ENCODE results near the gene SSBP3. TPM values are rescaled to one million over a fixed set of nuclear protein-coding genes. Genes with fewer than 3 reads are reported as not detected.

The SSBP3 gene
- total RNA-seq, 1 donor: 14.5 TPM

GRCh38 chr1:54337034-54337433 is 69.2 kb downstream of the SSBP3 start:
- H3K79me2 ChIP-seq (ENCODE audit: insufficient read depth, low read length): peaks cover 27% of the 10 kb centered on the region
- H2AFZ ChIP-seq (ENCODE audit: low read length): no peak overlapping the region
- H3K4me1 ChIP-seq (ENCODE audit: insufficient read depth, low read length): peaks cover 24% of the 10 kb centered on the region
- no peaks in the 10 kb centered on the region for H3K27me3 ChIP-seq (ENCODE audit: insufficient read depth, low read length)
- DNase-seq (ENCODE audit: insufficient read length, low spot score, missing footprints): no peak
- no peaks in the 10 kb centered on the region for H3K36me3 ChIP-seq (ENCODE audit: insufficient read depth, low read length)
- H3K4me3 ChIP-seq (ENCODE audit: insufficient read depth, low read length): no peak overlapping the region
- no peak overlapping the region for H3K27ac ChIP-seq (ENCODE audit: low read depth, low read length)
- H3K9me3 ChIP-seq (ENCODE audit: low read depth, low read length): no peaks in the 10 kb centered on the region
- TF ChIP-seq, protein P1, sequence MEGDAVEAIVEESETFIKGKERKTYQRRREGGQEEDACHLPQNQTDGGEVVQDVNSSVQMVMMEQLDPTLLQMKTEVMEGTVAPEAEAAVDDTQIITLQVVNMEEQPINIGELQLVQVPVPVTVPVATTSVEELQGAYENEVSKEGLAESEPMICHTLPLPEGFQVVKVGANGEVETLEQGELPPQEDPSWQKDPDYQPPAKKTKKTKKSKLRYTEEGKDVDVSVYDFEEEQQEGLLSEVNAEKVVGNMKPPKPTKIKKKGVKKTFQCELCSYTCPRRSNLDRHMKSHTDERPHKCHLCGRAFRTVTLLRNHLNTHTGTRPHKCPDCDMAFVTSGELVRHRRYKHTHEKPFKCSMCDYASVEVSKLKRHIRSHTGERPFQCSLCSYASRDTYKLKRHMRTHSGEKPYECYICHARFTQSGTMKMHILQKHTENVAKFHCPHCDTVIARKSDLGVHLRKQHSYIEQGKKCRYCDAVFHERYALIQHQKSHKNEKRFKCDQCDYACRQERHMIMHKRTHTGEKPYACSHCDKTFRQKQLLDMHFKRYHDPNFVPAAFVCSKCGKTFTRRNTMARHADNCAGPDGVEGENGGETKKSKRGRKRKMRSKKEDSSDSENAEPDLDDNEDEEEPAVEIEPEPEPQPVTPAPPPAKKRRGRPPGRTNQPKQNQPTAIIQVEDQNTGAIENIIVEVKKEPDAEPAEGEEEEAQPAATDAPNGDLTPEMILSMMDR (IDR thresholded peaks at IDR 0.05; ENCODE audit: extremely low read depth, low read depth, low read length): no peak
- H3K4me2 ChIP-seq (ENCODE audit: insufficient read depth, low read length): no peak overlapping the region
- no peaks in the 10 kb centered on the region for H4K20me1 ChIP-seq (ENCODE audit: insufficient read depth, low read length)

DNA sequence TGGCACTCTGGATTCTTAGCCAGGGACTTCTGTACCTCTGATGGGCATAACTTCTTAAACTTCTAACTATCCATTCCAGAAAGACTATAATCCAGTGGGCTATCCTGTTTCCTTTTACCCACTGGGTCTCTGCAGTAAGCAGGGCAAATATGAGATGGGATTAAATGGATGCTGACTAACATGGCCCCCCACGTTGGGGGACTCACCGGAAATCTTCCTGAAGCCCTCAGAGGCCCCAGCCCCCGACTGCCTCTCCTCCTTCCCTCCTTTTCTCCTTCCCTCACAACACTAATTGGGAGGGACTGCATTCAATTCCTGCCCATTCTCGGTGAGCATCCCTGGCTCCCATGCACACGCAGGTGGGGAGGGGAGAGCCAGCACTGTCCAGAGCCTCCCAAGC is 70.1 kb downstream of the SSBP3 start:
- Histone ChIP-seq H3K27me3 (ENCODE audit: insufficient read depth, low read length) (no peaks in the 10 kb centered on the region), H3K36me3 (ENCODE audit: insufficient read depth, low read length) (no peaks in the 10 kb centered on the region), H3K4me1 (ENCODE audit: insufficient read depth, low read length) (peaks cover 28% of the 10 kb centered on the region), H3K27ac (ENCODE audit: low read depth, low read length) (peak overlapping the region; percentile 92), H3K4me3 (ENCODE audit: insufficient read depth, low read length) (no peak overlapping the region), H3K9me3 (ENCODE audit: low read depth, low read length) (no peaks in the 10 kb centered on the region), H3K79me2 (ENCODE audit: insufficient read depth, low read length) (peaks cover 36% of the 10 kb centered on the region), H2AFZ (ENCODE audit: low read length) (no peak overlapping the region), H4K20me1 (ENCODE audit: insufficient read depth, low read length) (peaks cover 4% of the 10 kb centered on the region), H3K4me2 (ENCODE audit: insufficient read depth, low read length) (peak overlapping the region; percentile 78)
- TF ChIP-seq, protein P1 (IDR thresholded peaks at IDR 0.05; ENCODE audit: extremely low read depth, low read depth, low read length): no peak
- no peak for DNase-seq (ENCODE audit: insufficient read length, low spot score, missing footprints)

DNA sequence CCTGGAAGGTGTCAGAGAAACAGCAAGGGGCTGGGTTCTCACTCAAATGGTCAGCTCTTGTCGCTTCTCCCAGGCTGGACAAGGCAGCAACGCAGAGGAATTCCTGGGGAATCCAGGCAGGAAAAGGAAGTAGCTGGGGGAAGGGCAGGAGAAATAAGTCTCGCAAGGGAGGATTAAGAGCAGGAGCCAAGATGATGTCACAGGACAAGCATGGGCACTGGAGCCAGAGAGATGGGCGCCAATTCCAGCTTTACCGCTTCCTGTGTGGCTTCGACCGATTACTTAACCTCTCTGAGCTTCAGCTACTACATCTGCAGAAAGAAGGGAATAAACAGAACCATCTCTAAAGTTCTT is 70.5 kb downstream of the SSBP3 start:
- Histone ChIP-seq H3K4me2 (ENCODE audit: insufficient read depth, low read length) (peak overlapping the region; percentile 78), H4K20me1 (ENCODE audit: insufficient read depth, low read length) (peaks cover 4% of the 10 kb centered on the region), H3K27ac (ENCODE audit: low read depth, low read length) (peak overlapping the region; percentile 92), H2AFZ (ENCODE audit: low read length) (peak overlapping the region; percentile 79), H3K4me1 (ENCODE audit: insufficient read depth, low read length) (peaks cover 28% of the 10 kb centered on the region), H3K36me3 (ENCODE audit: insufficient read depth, low read length) (no peaks in the 10 kb centered on the region), H3K27me3 (ENCODE audit: insufficient read depth, low read length) (no peaks in the 10 kb centered on the region), H3K4me3 (ENCODE audit: insufficient read depth, low read length) (peak overlapping the region; percentile 61), H3K9me3 (ENCODE audit: low read depth, low read length) (no peaks in the 10 kb centered on the region), H3K79me2 (ENCODE audit: insufficient read depth, low read length) (peaks cover 40% of the 10 kb centered on the region)
- peak; percentile 97 for DNase-seq (ENCODE audit: insufficient read length, low spot score, missing footprints)
- TF ChIP-seq, protein P1 (IDR thresholded peaks at IDR 0.05; ENCODE audit: extremely low read depth, low read depth, low read length): no peak

DNA sequence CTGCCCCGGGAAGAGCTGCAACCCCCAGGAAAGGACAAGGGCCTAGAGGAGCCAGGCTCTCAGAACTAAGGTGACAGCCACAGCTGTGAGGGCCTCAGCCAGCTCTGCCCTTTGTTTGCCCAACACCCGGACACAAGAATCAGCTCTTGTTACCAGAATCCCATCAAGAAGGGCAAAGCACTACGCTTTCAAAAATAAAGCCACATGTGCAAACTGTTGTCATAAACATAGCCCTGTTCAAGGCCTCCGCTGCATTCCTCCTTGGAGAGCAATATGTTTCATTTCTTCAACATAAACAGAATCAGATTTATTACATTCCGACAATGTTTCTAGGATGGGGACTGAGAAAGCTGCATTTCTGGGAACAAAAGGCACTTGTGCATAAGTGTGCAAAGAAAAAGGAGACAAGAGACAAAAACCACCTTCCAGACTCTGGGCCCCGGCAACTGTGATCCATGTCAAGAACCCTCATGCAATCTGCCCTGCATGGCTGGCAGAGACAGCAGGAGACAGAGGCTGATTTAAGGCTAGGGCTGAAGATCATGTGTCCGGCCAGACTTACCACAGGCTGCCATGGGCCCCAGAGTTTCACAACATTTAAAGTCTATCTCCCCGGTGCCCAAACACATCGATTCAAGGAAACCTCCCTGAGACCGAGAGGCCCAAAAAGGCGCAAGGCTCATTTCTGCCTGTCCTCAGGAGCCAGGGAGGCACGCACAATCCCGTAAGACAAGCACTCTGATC is 71.0 kb downstream of the SSBP3 start:
- Histone ChIP-seq H3K36me3 (ENCODE audit: insufficient read depth, low read length) (no peaks in the 10 kb centered on the region), H3K79me2 (ENCODE audit: insufficient read depth, low read length) (peaks cover 46% of the 10 kb centered on the region), H3K4me3 (ENCODE audit: insufficient read depth, low read length) (peak overlapping the region; percentile 61), H3K9me3 (ENCODE audit: low read depth, low read length) (no peaks in the 10 kb centered on the region), H2AFZ (ENCODE audit: low read length) (peak overlapping the region; percentile 79), H3K27ac (ENCODE audit: low read depth, low read length) (peak overlapping the region; percentile 92), H3K27me3 (ENCODE audit: insufficient read depth, low read length) (no peaks in the 10 kb centered on the region), H3K4me1 (ENCODE audit: insufficient read depth, low read length) (peaks cover 28% of the 10 kb centered on the region), H4K20me1 (ENCODE audit: insufficient read depth, low read length) (peaks cover 4% of the 10 kb centered on the region), H3K4me2 (ENCODE audit: insufficient read depth, low read length) (peak overlapping the region; percentile 78)
- DNase-seq (ENCODE audit: insufficient read length, low spot score, missing footprints): peak; percentile 82
- TF ChIP-seq, protein P1 (IDR thresholded peaks at IDR 0.05; ENCODE audit: extremely low read depth, low read depth, low read length): no peak

Data from osteoblast (primary cell).